AG04449 (cell line): ENCODE results near the gene NEU4.

Experiments
- CTCF ChIA-PET: fragments of 350-600 bp; formaldehyde crosslinking; extraction: SDS; loops from one replicate; lab custom pipeline; 2021; ENCODE audit warnings: antibody characterized with exemption; lab: Yijun Ruan, JAX
- POLR2A ChIA-PET: fragments of 400-600, 350-600 bp; formaldehyde crosslinking; extraction: SDS; loops from one replicate; lab custom pipeline; 2020; ENCODE audit warnings: antibody characterized with exemption, inconsistent platforms; lab: Yijun Ruan, JAX
- DNase-seq: peaks from one replicate; pipeline ENCODE4 v3.0.0-alpha.2; 2010; ENCODE audit warnings: low read depth, low spot score
- H3K4me3 ChIP-seq: 2 replicates; pipeline ENCODE4 v1.5.1; 2011; ENCODE audit warnings: low read depth, mild to moderate bottlenecking, control low read depth, low read length
- CTCF ChIP-seq: IDR thresholded peaks from one replicate; pipeline ENCODE4 v1.5.1; 2011; ENCODE audit warnings: mild to moderate bottlenecking, moderate library complexity, low read length, control low read depth, inconsistent platforms; ENCODE audit not compliant: insufficient read depth; ENCODE audit errors: missing control alignments

Gene NEU4

DNA sequence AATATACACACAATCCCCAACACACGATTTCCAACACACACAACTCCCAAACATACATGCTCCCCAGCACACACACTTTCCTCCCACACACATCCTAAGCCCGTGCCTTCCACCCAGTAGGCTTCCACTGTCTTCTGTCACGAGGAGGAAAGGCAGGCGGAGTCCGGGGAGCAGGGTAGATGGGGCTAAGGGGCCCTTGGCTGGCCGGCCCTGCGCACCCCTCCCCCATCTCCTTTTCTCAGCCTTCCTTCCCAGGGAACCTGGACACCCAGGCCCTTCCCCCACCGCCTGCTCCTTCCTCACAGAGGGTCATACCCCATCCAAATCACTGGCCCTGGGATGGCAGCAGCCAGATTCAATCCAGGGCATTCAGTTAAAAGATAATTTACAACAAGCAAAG, 53.1 kb downstream of the NEU4 start:
- no peak for TF ChIP-seq CTCF
- CTCF ChIA-PET, result no interaction called here
- POLR2A ChIA-PET, result no interaction called here
- no peak overlapping the region for H3K4me3 ChIP-seq
- DNase-seq, result no peak

- H3K4me3 ChIP-seq, result no peak overlapping the region
- CTCF ChIA-PET, result no interaction called here
- POLR2A ChIA-PET, result no interaction called here
- TF ChIP-seq CTCF, result no peak
- DNase-seq, result no peak
Observed at GRCh38 chr2:241862775-241863535, 54.0 kb downstream of the NEU4 start.

DNA sequence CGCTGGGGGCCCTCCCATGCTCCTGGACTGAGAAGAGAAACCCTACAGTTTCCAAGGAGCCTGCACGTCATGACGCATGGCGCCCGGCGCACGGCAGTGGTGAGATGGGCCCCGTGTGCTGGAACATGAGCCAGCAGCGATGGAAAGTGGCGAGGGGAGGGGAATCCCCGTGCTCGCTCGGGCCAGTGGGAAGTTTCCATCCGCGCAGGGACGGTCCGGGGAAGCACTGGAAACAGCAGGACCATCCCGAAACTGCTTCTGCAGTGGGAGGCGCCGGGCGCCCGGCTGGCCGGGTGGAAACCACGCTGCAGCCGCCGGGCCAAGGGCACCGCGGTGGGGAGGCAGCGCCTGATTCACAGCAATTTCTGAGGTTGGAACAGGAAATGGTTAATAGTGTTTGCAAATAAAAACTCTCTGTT, 54.6 kb downstream of the NEU4 start:
- POLR2A ChIA-PET, result no interaction called here
- CTCF ChIA-PET, result no interaction called here
- no peak for DNase-seq
- no peak overlapping the region for H3K4me3 ChIP-seq
- TF ChIP-seq CTCF, result no peak

GRCh38 chr2:241864168-241864849, 55.3 kb downstream of the NEU4 start:
- TF ChIP-seq CTCF, result no peak
- POLR2A ChIA-PET, result no interaction called here
- no peak overlapping the region for H3K4me3 ChIP-seq

GRCh38 chr2:241864850-241865213, 55.8 kb downstream of the NEU4 start:
- DNase-seq, result no peak
- ChIA-PET POLR2A (no interaction called here), CTCF (no interaction called here)
- no peak for TF ChIP-seq CTCF
- no peak overlapping the region for H3K4me3 ChIP-seq

More at GRCh38 chr2:241864168-241864849, 55.3 kb downstream of the NEU4 start:
- CTCF ChIA-PET, result no interaction called here
- DNase-seq, result no peak

GRCh38 chr2:241865416-241865956, 56.5 kb downstream of the NEU4 start:
- no peak overlapping the region for H3K4me3 ChIP-seq
- ChIA-PET POLR2A (no interaction called here), CTCF (interaction anchor here (4.0 kb wide), 1 partner anchor 13 kb away, joined by 44 read pairs; no protein-coding TSS in a partner anchor)
- no peak for TF ChIP-seq CTCF
- no peak for DNase-seq
